ENCODE measurements around the gene ZNF619.

Gene ZNF619

DNA sequence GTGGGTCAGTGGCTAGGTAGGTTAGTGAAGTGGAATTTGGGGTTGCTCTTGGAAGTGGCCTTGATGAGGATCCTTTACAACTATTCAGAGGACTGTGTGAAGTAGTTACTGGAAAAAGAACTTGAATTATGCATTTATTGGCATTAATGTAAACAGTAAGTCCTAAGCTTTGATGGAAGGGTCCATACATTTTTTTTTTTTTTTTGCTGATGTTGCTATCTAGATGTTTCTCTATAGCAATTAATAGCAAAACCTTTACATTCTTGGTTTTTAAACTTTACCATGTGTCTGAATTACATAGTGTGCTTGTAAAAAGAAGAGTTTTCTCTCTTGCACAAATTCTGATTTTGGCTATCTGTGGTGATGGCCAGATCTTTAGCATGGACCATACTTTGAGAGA, 57.4 kb downstream of the ZNF619 start:
- DNase-seq (ENCODE audit: low read depth): no peak

Data from stimulated activated CD8-positive, alpha-beta memory T cell treated with anti-CD3 and anti-CD28 coated beads, Interleukin-4, amount 100 ng/mL, for 24 hours (primary cell).